KMS-11 (cell line): ENCODE data around the gene SNTN.
"Not testable (repeated sequence)": the region's sequence is repeated elsewhere in the genome, so short reads cannot be mapped to it uniquely, and the experiment has no call there.

Experiments
- H2AFZ ChIP-seq: fragments of 200-600 bp; sonication (generic); 2 replicates; pipeline ENCODE4 v1.6.1; 2016; ENCODE audit warnings: antibody characterized with exemption, mixed run types, low read depth
- H3K27ac ChIP-seq: fragments of 200-600 bp; sonication (generic); 2 replicates; pipeline ENCODE4 v1.6.1; 2016; ENCODE audit warnings: mild to moderate bottlenecking, mixed run types
- H3K27me3 ChIP-seq: fragments of 200-600 bp; sonication (generic); 2 replicates; pipeline ENCODE4 v1.6.1; 2017; ENCODE audit warnings: mild to moderate bottlenecking, low read depth, mixed run types, moderate library complexity; ENCODE audit not compliant: insufficient read depth
- H3K36me3 ChIP-seq: fragments of 200-600 bp; sonication (generic); 2 replicates; pipeline ENCODE4 v1.6.1; 2017; ENCODE audit warnings: mild to moderate bottlenecking, mixed run types; ENCODE audit not compliant: insufficient read depth
- H3K4me1 ChIP-seq: fragments of 200-600 bp; sonication (generic); 2 replicates; pipeline ENCODE4 v1.6.1; 2016; ENCODE audit warnings: mild to moderate bottlenecking, low read depth, mixed run types; ENCODE audit not compliant: poor library complexity, severe bottlenecking
- H3K4me2 ChIP-seq: fragments of 200-600 bp; sonication (generic); 2 replicates; pipeline ENCODE4 v1.7.0; 2016; ENCODE audit warnings: mild to moderate bottlenecking, mixed run types
- H3K4me3 ChIP-seq: fragments of 200-600 bp; sonication (generic); IDR thresholded peaks from 2 replicates; pipeline ENCODE4 v1.6.1; 2017; ENCODE audit warnings: low read depth, low read length, mixed read lengths; ENCODE audit not compliant: insufficient read depth
- H3K79me2 ChIP-seq: fragments of 200-600 bp; sonication (generic); 2 replicates; pipeline ENCODE4 v1.6.1; 2016; ENCODE audit warnings: low read depth, mixed run types; ENCODE audit not compliant: insufficient read depth
- H3K9ac ChIP-seq: fragments of 200-600 bp; sonication (generic); 2 replicates; pipeline ENCODE4 v1.6.1; 2016; ENCODE audit warnings: mild to moderate bottlenecking, mixed run types
- H4K20me1 ChIP-seq: fragments of 200-600 bp; sonication (generic); 2 replicates; pipeline ENCODE4 v1.6.1; 2016; ENCODE audit warnings: mild to moderate bottlenecking, mixed run types; ENCODE audit not compliant: insufficient read depth
- CTCF ChIP-seq: fragments of 200-600 bp; sonication (generic); conservative IDR thresholded peaks from 2 replicates; pipeline ENCODE4 v1.6.1; 2017; ENCODE audit warnings: low read depth, mild to moderate bottlenecking, antibody characterized with exemption, low read length, moderate library complexity, mixed read lengths

SNTN gene

GRCh38 chr3:63644212-63644797 lies 8.2 kb upstream of the SNTN start:
- Histone ChIP-seq H2AFZ (no peak overlapping the region), H3K4me3 (no peak overlapping the region), H3K79me2 (no peaks in the 10 kb centered on the region), H3K36me3 (no peaks in the 10 kb centered on the region), H3K27ac (no peak overlapping the region), H4K20me1 (no peaks in the 10 kb centered on the region), H3K9ac (no peak overlapping the region), H3K4me2 (no peak overlapping the region), H3K27me3 (no peaks in the 10 kb centered on the region), H3K4me1 (no peaks in the 10 kb centered on the region)
- no peak for TF ChIP-seq CTCF

- not testable (repeated sequence) for H3K4me2 ChIP-seq, H3K4me3 ChIP-seq, H3K27ac ChIP-seq, H2AFZ ChIP-seq, H3K9ac ChIP-seq, H3K79me2 ChIP-seq, H3K4me1 ChIP-seq, H3K27me3 ChIP-seq, H3K36me3 ChIP-seq, H4K20me1 ChIP-seq
Observed at GRCh38 chr3:63644928-63645781, 7.3 kb upstream of the SNTN start.

- no peaks in the 10 kb centered on the region for H3K36me3 ChIP-seq
- H3K79me2 ChIP-seq, result no peaks in the 10 kb centered on the region
- TF ChIP-seq CTCF, result no peak
- no peak overlapping the region for H3K27ac ChIP-seq
- no peak overlapping the region for H3K9ac ChIP-seq
- no peaks in the 10 kb centered on the region for H4K20me1 ChIP-seq
- no peaks in the 10 kb centered on the region for H3K27me3 ChIP-seq
- H2AFZ ChIP-seq, result no peak overlapping the region
- H3K4me1 ChIP-seq, result no peaks in the 10 kb centered on the region
- H3K4me2 ChIP-seq, result no peak overlapping the region
- H3K4me3 ChIP-seq, result no peak overlapping the region
Observed at GRCh38 chr3:63654211-63654610, 1.7 kb downstream of the SNTN start.

- no peak overlapping the region for H3K4me2 ChIP-seq
Observed at GRCh38 chr3:63654931-63655330, 2.5 kb downstream of the SNTN start.

More at GRCh38 chr3:63654931-63655330, 2.5 kb downstream of the SNTN start:
- H4K20me1 ChIP-seq, result no peaks in the 10 kb centered on the region
- H3K36me3 ChIP-seq, result no peaks in the 10 kb centered on the region
- no peaks in the 10 kb centered on the region for H3K27me3 ChIP-seq
- TF ChIP-seq CTCF, result no peak
- no peak overlapping the region for H3K9ac ChIP-seq
- no peaks in the 10 kb centered on the region for H3K79me2 ChIP-seq
- H3K4me3 ChIP-seq, result no peak overlapping the region
- H2AFZ ChIP-seq, result no peak overlapping the region
- no peak overlapping the region for H3K27ac ChIP-seq
- no peaks in the 10 kb centered on the region for H3K4me1 ChIP-seq
